NCI-H1092 (cell line): ENCODE results near the gene GATD1.

Experiments
- DNase-seq: peaks from one replicate; lab custom pipeline; 2025; lab: John Stamatoyannopoulos, UW

Gene GATD1

GRCh38 chr11:812390-812789 lies 35.1 kb upstream of the GATD1 start:
- no peak for DNase-seq

GRCh38 chr11:811446-812245 lies 34.4 kb upstream of the GATD1 start:
- no peak for DNase-seq

DNA sequence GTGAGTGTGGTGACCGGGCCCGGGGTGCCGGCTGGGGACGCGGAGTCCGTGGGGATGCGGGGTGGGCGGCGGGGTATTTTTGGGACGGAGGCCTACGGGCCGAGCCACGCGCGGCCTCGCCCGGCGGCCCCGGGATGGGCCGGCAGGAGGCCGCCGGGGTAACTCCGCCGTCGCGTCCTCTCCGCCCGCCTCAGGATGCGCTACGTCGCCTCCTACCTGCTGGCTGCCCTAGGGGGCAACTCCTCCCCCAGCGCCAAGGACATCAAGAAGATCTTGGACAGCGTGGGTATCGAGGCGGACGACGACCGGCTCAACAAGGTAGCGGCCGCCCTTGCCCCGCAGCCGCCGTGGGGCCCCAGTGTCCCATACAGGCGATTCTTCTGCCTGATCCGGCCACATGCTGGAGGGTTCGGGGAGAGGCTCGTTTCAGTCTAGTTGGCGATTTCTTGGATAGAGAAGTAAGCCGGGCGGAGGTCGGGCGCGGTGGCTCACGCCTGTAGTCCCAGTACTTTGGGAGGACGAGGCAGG lies 32.8 kb upstream of the GATD1 start:
- no peak for DNase-seq

GRCh38 chr11:809287-810039 lies 32.2 kb upstream of the GATD1 start, which contains the start of gene RPLP2:
RPLP2 (plus strand) TSS chr11:809967; CDS start chr11:810235, 268 bp downstream.
- DNase-seq: peak; percentile 94

DNA sequence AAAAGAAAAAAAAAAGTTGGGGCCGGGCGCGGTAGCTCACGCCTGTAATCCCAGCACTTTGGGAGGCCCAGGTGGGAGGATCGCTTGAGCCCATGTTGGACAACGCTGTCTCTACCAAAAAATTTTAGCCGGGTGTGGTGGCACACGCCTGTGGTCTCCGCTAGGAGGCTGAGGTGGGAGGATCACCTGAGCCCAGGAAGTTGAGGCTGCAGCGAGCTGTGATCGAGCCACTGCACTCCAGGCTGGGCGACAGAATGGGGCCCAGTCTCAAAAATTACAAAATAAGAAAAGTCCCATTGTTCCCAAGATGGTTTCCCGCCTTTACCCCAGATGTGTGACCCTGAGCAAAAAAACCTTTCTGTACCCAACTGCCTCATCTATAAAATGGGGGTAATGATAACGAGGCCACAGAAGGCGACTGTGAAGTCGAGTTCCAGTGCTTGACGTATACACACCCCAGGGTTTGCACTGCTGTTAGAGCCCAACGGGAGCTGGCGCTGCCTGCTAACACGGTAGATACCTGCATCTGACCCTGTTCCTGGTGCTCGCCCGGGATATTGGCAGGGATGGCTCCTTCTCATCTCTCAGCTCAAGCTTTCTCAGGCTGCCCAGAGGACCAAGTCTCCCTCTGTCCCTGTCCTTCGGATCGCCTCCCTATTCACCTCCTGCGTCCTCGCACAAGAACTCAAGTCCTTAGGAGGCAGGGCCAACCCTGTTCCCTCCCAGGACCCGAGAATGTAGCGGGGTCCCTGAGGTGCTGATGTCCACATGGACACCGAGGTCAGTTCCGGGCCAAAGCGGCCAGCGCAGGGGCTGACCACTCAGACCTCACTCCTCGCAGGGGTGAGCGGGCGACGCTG lies 31.4 kb upstream of the GATD1 start:
- no peak for DNase-seq

- no peak for DNase-seq
Observed at GRCh38 chr11:804599-804964, 27.3 kb upstream of the GATD1 start.

DNA sequence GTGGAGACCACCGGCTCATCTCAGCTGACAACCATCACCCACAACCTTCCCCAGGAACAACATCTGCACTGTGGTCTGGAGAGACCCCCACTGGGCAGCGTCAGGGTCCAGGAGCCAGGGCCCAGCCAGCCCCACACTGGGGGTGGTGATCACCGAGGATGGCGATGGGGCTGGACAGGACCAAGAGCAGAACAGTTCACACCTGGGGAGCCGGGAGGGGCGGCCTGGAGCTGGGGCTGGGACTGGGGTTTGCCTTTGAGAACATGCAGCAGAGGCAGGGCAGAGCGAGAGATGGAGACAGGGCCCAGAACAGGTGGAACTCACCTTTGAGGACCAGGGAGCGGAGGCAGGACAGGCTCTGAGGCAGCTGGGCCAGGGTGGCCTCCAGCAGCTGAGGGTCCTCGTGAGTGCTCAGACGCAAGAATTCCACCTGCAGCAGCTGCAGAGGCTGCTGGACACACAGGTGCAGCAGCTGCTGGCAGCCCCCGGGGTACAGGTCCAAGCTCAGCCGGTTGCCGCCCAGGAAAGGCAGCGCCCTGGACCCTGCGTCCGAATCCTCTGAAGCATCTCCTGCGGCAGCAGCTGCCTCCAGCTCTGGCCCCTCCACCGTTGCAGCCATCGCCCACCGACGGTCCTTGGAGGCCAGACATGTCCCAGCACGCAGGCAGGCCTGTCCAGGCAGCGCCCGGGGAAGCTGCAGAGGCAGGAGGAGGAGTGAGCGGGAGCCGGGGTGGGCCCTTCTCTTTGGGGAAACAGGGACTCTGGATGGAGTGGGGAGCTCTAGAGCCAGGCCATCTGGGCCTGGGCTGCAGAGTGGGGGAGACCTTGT lies 26.7 kb upstream of the GATD1 start:
- no peak for DNase-seq

- DNase-seq: no peak
Observed at GRCh38 chr11:803467-803742, 26.1 kb upstream of the GATD1 start.

GRCh38 chr11:802693-803466 lies 25.6 kb upstream of the GATD1 start:
- DNase-seq: no peak

DNA sequence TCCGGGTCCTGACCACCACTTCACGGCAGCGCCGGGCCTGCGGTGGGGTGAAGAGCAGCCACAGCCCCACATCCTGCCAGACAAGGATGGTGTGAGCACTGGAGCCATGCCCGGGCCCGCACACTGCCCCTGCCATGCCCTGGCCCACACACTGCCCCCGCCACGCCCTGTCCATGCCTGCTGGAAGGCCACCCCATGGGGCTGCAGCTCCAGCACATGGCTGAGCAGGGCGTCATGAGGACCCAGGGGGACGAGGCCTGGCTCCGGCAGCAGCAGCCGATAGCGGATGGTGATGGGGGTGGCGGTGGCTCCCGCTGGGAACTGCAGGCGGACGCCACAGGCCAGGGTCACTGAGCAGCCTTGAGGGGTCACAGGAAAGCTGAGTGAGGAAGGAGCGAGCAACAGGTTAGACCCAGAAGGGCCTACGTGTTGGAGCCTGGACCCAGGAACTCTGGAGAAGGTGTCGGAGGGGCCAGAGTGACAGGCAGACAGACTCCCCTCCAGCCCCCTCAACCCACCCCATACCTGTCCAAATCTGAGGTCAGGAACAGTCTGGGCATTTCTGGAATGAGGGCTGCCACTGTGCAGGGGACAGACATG lies 24.8 kb upstream of the GATD1 start:
- DNase-seq: no peak

DNA sequence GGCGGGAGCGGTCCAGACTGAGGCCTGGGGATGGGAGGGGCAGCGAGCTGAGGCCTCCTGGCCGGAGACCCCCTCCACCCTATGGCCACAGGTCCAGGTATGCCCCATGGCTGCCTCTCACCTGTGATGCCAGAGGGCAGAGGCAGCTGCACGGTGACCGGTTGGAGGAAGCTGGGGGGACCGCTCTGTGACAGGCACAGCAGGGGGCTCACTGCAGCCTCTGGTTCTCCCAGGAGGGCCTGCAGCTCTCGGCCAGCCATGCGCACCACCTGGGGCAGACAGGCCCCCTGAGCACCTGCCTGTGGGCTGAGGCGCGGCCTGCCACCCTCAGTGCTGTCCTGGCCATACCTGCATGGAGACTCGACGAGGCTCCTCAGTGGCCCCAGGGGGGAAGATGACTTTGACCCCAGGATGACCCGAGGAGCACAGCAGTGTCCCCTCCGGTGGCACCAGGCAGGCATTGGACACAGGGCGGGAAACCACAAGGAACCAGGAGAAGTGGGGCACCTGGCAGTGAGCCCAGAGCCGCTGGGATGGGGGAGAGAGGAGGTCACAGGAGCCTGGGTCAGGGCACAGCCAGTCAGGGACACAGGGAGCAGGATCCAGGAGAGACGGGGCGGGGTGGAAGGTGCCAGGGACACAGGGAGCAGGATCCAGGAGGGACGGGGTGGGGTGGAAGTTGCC lies 24.0 kb upstream of the GATD1 start:
- DNase-seq: no peak

DNA sequence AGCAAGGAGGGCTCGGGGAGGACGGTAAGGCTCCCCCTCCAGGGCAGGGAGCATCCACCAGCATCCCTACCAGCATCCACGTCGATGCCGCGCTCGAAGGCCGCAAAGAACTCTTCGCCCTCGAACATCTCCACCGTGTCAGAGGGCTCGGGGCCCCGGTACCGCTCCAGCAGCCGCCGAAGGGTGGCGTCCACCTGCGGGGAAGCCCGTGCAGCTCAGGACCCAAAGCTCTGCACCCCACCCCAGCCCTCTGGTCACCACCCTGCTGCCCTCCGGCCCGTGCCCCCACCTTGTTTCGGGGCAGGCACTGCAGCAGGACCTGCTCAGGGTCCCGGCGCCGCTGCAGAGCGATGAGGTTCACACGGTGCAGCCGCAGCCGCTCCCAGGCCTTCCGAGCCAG lies 23.2 kb upstream of the GATD1 start:
- no peak for DNase-seq

DNA sequence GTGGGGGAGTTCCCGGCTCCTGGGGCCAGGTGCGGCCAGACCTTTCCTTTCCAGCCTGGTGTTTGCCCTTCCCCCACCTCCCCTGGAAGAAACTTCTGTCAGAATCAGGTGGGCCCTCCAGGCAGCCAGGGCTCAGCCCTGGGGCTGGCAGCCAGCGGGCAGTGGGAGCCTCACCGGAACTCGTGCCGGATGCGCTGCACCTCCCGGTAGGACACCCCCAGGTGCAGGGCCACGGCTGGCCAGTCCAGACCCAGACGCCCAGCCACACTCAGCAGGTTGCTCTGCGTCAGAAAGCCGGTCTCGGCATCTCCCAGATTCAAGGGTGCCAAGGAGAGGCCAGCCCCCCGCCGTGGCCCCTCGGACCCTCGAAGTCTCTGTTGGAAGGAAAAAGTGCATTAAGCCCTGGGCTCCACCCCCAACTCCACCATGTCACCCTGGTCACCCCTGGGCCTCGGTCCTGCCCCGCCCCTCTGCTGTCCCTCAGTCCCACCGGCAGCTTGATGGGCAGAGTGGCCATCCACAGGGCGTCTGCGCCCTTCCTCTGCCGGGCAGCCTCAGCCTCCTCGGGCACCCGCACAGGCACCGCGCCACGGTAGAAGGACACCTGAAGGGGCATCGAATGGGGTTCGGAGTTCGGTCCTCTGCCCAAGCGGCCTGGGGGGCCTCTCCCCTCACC lies 22.5 kb upstream of the GATD1 start:
- DNase-seq: no peak

GRCh38 chr11:798093-798713 lies 20.9 kb upstream of the GATD1 start, which contains the start of gene SLC25A22:
SLC25A22 (minus strand) TSS chr11:798281; CDS start chr11:795006, 3,275 bp downstream.
- DNase-seq: peak; percentile 77

DNA sequence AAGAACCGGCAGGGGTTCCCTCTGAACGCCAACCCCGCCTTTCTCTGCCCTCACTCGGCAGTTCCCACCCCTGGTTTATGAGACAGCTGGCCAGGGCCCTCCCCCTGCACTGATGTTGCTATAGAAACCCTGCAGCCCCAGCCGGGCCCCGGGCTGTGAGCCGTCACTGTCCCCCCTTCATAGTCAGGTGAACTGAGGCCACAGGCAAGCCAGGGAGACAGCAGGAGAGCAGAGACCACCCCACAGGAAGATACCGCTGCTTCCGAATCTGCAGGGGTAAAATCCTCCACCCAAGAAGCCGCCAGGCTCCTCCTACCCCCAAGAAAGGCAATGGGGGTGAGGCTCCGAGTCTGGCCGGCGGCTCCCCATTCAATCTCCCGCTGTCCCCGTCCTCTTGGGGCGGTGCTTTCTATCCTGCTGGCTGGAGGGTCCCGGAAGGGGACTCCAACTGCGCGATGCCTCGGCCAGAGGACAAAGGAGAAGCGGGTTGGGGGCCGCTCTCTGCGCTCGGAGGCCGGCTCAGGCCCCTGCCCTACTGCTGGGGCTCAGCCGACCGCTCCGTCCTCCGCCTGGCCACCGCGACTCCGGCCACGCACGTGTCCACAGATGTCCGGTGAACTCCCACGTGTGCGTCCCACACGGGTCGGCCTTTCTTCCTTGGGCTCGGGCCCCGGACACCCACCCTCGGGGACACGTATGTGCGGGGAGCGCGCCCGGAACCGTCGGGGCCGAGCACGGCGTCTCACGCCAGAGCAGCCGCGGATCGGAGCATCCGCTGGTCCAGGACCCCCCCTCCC lies 20.2 kb upstream of the GATD1 start:
- peak; percentile 77 for DNase-seq

DNA sequence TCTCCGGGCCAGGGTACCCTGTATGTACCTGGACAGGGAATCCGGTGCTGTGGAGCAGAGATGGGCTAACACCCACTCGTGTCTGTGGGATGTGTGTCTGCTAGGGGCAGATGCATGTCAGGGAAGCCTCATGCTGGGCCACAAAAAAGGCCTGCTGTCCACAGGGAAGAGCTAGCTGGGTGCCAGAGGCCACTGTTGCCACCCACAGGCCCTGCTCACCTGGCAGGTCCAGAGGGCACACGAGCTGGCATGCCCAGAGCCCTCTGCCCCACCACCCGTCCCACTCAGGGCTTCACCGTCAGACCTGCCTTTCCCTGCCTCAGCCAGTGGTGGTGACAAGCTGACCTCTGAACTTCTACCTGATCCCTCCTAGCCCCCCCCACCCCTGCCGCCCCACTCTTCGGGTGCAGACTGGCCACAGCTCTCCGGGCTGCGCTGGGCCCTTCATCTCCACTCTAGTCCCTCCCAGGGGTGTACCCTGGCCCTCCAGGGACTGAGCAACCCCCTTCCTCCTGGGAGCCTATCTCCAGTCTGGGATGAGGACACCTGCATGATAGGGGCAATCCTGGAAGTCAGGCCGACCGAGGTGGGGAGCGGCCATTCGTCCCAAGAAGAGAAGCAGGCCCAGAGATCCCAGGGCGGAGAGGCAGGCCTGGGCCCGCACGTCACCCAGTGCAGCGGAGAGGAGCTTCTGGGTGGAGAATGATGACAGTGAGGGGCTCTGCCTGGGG lies 19.4 kb upstream of the GATD1 start:
- DNase-seq: no peak
